H9 (cell line): ENCODE measurements around the gene ASB12. TPM values are rescaled to one million over a fixed set of nuclear protein-coding genes. Genes with fewer than 3 reads are reported as not detected.

Source experiments
- DNase-seq: peaks from one replicate; pipeline ENCODE4 v3.0.0-alpha.2; 2017
- H2AFZ ChIP-seq: one replicate; pipeline ENCODE4 v1.6.1; 2013; ENCODE audit warnings: mild to moderate bottlenecking, low read length, control low read depth, moderate library complexity
- H2AK5ac ChIP-seq: 2 replicates; pipeline ENCODE4 v1.6.1; 2013; ENCODE audit warnings: low read length, control low read depth, mixed read lengths; ENCODE audit not compliant: insufficient read length
- H2BK120ac ChIP-seq: one replicate; pipeline ENCODE4 v1.6.1; 2013; ENCODE audit warnings: low read depth, mild to moderate bottlenecking, low read length, control low read depth, inconsistent platforms; ENCODE audit not compliant: poor library complexity, severe bottlenecking
- H2BK12ac ChIP-seq: 2 replicates; pipeline ENCODE4 v1.6.1; 2013; ENCODE audit warnings: low read length, control low read depth, mixed read lengths, low read depth; ENCODE audit not compliant: insufficient read length
- H2BK15ac ChIP-seq: 2 replicates; pipeline ENCODE4 v1.6.1; 2013; ENCODE audit warnings: low read depth, low read length, control low read depth
- H2BK20ac ChIP-seq: one replicate; pipeline ENCODE4 v1.6.1; 2013; ENCODE audit warnings: low read depth, mild to moderate bottlenecking, low read length, control low read depth, inconsistent platforms; ENCODE audit not compliant: poor library complexity, severe bottlenecking
- H2BK5ac ChIP-seq: 2 replicates; pipeline ENCODE4 v1.6.1; 2013; ENCODE audit warnings: low read length, control low read depth, mixed read lengths; ENCODE audit not compliant: insufficient read length
- H3K14ac ChIP-seq: 2 replicates; pipeline ENCODE4 v1.6.1; 2013; ENCODE audit warnings: low read length, control low read depth; ENCODE audit not compliant: insufficient read depth
- H3K18ac ChIP-seq: 2 replicates; pipeline ENCODE4 v1.6.1; 2013; ENCODE audit warnings: low read depth, mild to moderate bottlenecking, mixed read lengths, low read length, control low read depth; ENCODE audit not compliant: insufficient read length
- H3K23ac ChIP-seq: 2 replicates; pipeline ENCODE4 v1.6.1; 2013; ENCODE audit warnings: low read length, control low read depth, mixed read lengths, low read depth; ENCODE audit not compliant: insufficient read length
- H3K23me2 ChIP-seq: 2 replicates; pipeline ENCODE4 v1.6.1; 2013; ENCODE audit warnings: low read depth, mild to moderate bottlenecking, mixed read lengths, low read length, control low read depth; ENCODE audit not compliant: insufficient read length, poor library complexity, severe bottlenecking
- H3K27ac ChIP-seq: 2 replicates; pipeline ENCODE4 v1.5.1; 2013; ENCODE audit warnings: low read length, control low read depth, mixed read lengths, low read depth; ENCODE audit not compliant: insufficient read length
- H3K27me3 ChIP-seq: 2 replicates; pipeline ENCODE4 v1.6.1; 2013; ENCODE audit warnings: low read length, control low read depth, inconsistent platforms; ENCODE audit not compliant: insufficient read depth
- H3K4ac ChIP-seq: 2 replicates; pipeline ENCODE4 v1.6.1; 2013; ENCODE audit warnings: low read depth, mild to moderate bottlenecking, control low read depth, inconsistent platforms, low read length, moderate library complexity
- H3K4me1 ChIP-seq: 2 replicates; pipeline ENCODE4 v1.6.1; 2013; ENCODE audit warnings: low read length, control low read depth, inconsistent platforms; ENCODE audit not compliant: insufficient read depth
- H3K4me2 ChIP-seq: 2 replicates; pipeline ENCODE4 v1.6.1; 2013; ENCODE audit warnings: low read length, control low read depth, mixed read lengths; ENCODE audit not compliant: insufficient read length, insufficient read depth
- H3K56ac ChIP-seq: 2 replicates; pipeline ENCODE4 v1.6.1; 2013; ENCODE audit warnings: low read depth, mild to moderate bottlenecking, mixed read lengths, low read length, control low read depth; ENCODE audit not compliant: insufficient read length
- H3K79me1 ChIP-seq: 2 replicates; pipeline ENCODE4 v1.6.1; 2013; ENCODE audit warnings: low read depth, mild to moderate bottlenecking, moderate library complexity, low read length, control low read depth, inconsistent platforms; ENCODE audit not compliant: insufficient read depth, poor library complexity, severe bottlenecking
- H3K79me2 ChIP-seq: 2 replicates; pipeline ENCODE4 v1.6.1; 2013; ENCODE audit warnings: low read length, control low read depth, inconsistent platforms; ENCODE audit not compliant: insufficient read depth
- H3K9ac ChIP-seq: 2 replicates; pipeline ENCODE4 v1.6.1; 2013; ENCODE audit warnings: low read length, control low read depth, mixed read lengths; ENCODE audit not compliant: insufficient read length; ENCODE audit errors: extremely low read depth
- H3K9me3 ChIP-seq: one replicate; pipeline ENCODE4 v1.6.1; 2013; ENCODE audit warnings: low read depth, low read length, inconsistent platforms; ENCODE audit not compliant: control insufficient read depth
- H3T11ph ChIP-seq: one replicate; pipeline ENCODE4 v1.6.1; 2013; ENCODE audit warnings: mild to moderate bottlenecking, low read length, control low read depth, inconsistent platforms
- H4K20me1 ChIP-seq: one replicate; pipeline ENCODE4 v1.6.1; 2013; ENCODE audit not compliant: control insufficient read depth, insufficient read length, insufficient read depth
- H4K5ac ChIP-seq: 2 replicates; pipeline ENCODE4 v1.6.1; 2013; ENCODE audit warnings: low read depth, mild to moderate bottlenecking, mixed read lengths, low read length, control low read depth; ENCODE audit not compliant: insufficient read length
- H4K8ac ChIP-seq: replicated peaks from 2 replicates; pipeline ENCODE4 v1.6.1; 2013; ENCODE audit warnings: low read length, control low read depth, mixed read lengths, low read depth; ENCODE audit not compliant: insufficient read length
- H4K91ac ChIP-seq: 2 replicates; pipeline ENCODE4 v1.6.1; 2013; ENCODE audit warnings: low read depth, mild to moderate bottlenecking, moderate library complexity, mixed read lengths, low read length, control low read depth; ENCODE audit not compliant: insufficient read length
- H3K27ac Mint-ChIP-seq, 3 experiments: 2 replicates in 2 of 3; 3 replicates in 1 of 3; pipeline ENCODE4 v1.8.0; 2020 to 2021; ENCODE audit warnings: mixed read lengths in 3 of 3, mild to moderate bottlenecking in 1 of 3, moderate library complexity in 1 of 3
- H3K27me3 Mint-ChIP-seq: 2 replicates; pipeline ENCODE4 v1.8.0; 2021; ENCODE audit warnings: low read depth, mild to moderate bottlenecking, moderate library complexity, mixed read lengths
- H3K36me3 Mint-ChIP-seq, 3 experiments: 2 replicates in 2 of 3; 3 replicates in 1 of 3; pipeline ENCODE4 v1.8.0; 2020 to 2021; ENCODE audit warnings: low read depth in 3 of 3, mixed read lengths in 3 of 3; ENCODE audit not compliant: insufficient read depth in 1 of 3
- H3K4me1 Mint-ChIP-seq, 2 experiments: 2 replicates each; pipeline ENCODE4 v1.8.0; 2020; ENCODE audit warnings: mixed read lengths in 2 of 2
- H3K4me3 Mint-ChIP-seq, 2 experiments: 2 replicates in 1 of 2; 3 replicates in 1 of 2; pipeline ENCODE4 v1.8.0; 2020 to 2021; ENCODE audit warnings: mild to moderate bottlenecking in 2 of 2, mixed read lengths in 2 of 2, moderate library complexity in 1 of 2
- H3K9me3 Mint-ChIP-seq, 2 experiments: 2 replicates in 1 of 2; 3 replicates in 1 of 2; pipeline ENCODE4 v1.8.0; 2020; ENCODE audit warnings: mild to moderate bottlenecking in 2 of 2, mixed read lengths in 2 of 2, moderate library complexity in 1 of 2
- CTCF ChIP-seq: fragments of 200-600 bp; sonication (generic); conservative IDR thresholded peaks from 3 replicates; pipeline ENCODE4 v1.8.0; 2021; ENCODE audit warnings: antibody characterized with exemption, mild to moderate bottlenecking
- WGBS: extraction: QIAGEN DNeasy Blood & Tissue Kit; methylation state at CpG from one replicate; pipeline ENCODE4 v1.1.7; 2013; ENCODE audit warnings: missing lambda C conversion rate, low lambda C conversion rate, mixed read lengths; ENCODE audit not compliant: insufficient read length; ENCODE audit errors: extremely low coverage; 5-methylcytosine and 5-hydroxymethylcytosine counted together
- total RNA-seq: library from RNA; stranded (reverse); gene quantifications from 2 replicates; pipeline ENCODE4 v1.2.1, GENCODE V29; 2021

ASB12 gene
- total RNA-seq, 1 experiment from 2014 or later = 0.46 TPM

DNA sequence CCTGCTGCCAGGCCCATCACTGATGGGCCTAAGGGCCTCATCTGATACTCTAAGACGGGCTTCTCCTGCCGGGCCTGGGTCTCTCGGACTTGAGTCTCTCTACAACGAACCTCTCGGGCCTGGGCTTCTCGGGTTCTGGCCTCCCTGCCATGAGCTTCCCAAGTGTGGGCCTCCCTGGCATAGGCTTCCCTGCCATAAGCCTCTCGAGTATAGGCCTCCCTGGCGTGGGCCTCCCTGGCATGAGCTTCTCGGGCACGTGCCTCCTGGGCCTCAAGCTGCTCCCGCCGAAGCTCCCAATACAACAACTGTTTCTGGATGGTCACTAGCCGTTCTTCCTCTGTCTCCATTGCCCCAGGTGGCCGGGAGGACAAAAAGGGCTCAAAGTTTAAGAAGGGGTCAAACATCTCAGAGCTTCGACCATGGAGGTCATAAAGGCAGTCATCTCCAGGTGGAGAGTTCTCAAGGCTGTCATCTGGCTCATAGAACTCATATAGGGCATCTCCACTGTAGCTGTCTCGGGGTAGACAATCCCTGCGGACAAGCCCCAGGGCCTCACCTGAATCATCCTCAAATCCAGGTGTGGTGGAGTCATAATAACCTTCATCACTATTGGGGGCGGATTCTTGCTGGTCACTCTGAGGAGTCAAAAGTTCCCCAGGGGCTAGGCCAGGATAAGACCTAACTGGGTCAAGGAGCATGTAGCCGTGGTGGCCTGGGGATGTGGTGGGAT is 39.0 kb downstream of the ASB12 start:
- Mint-ChIP-seq H3K4me1 (peaks cover 11 to 13% of the 10 kb centered on the region in 2 experiments), H3K4me3 (no peak overlapping the region), H3K36me3 (peaks cover 22 to 30% (median 26%) of the 10 kb centered on the region in 3 experiments), H3K27ac (no peak overlapping the region), H3K27me3 (no peaks in the 10 kb centered on the region), H3K9me3 (peaks cover 72 to 73% of the 10 kb centered on the region in 2 experiments)
- H3K18ac ChIP-seq = no peak overlapping the region
- H2AK5ac ChIP-seq = no peak overlapping the region
- no peak overlapping the region for H2BK5ac ChIP-seq
- WGBS = no CpG with 5 or more reads among the region's 19 CpGs
- H2BK20ac ChIP-seq = no peak overlapping the region
- H3K27me3 ChIP-seq = no peaks in the 10 kb centered on the region
- no peak for TF ChIP-seq CTCF
- no peak overlapping the region for H3K4ac ChIP-seq
- H3K79me1 ChIP-seq = no peaks in the 10 kb centered on the region
- H2BK120ac ChIP-seq = no peak overlapping the region
- H3K23me2 ChIP-seq = no peaks in the 10 kb centered on the region
- no peak overlapping the region for H3K4me2 ChIP-seq
- H3K9me3 ChIP-seq = peaks cover 48% of the 10 kb centered on the region
- no peaks in the 10 kb centered on the region for H3K79me2 ChIP-seq
- no peak overlapping the region for H4K5ac ChIP-seq
- no peak overlapping the region for H3K9ac ChIP-seq
- H3K14ac ChIP-seq = no peak overlapping the region
- no peak overlapping the region for H2AFZ ChIP-seq
- no peak overlapping the region for H3T11ph ChIP-seq
- DNase-seq = no peak
- H2BK12ac ChIP-seq = no peak overlapping the region
- H4K20me1 ChIP-seq = no peaks in the 10 kb centered on the region
- H4K91ac ChIP-seq = no peak overlapping the region
- no peak overlapping the region for H3K56ac ChIP-seq
- no peaks in the 10 kb centered on the region for H3K4me1 ChIP-seq
- no peak overlapping the region for H4K8ac ChIP-seq
- H2BK15ac ChIP-seq = no peak overlapping the region
- H3K23ac ChIP-seq = no peak overlapping the region
- no peak overlapping the region for H3K27ac ChIP-seq
